SW 1271 (cell line): ENCODE results near the gene CA4.
"Not testable (repeated sequence)": the region's sequence is repeated elsewhere in the genome, so short reads cannot be mapped to it uniquely, and the experiment has no call there.

ENCODE experiments used
- DNase-seq, 2 experiments: peaks; one replicate each; lab custom pipeline; 2025; lab: John Stamatoyannopoulos, UW

Gene CA4

DNA sequence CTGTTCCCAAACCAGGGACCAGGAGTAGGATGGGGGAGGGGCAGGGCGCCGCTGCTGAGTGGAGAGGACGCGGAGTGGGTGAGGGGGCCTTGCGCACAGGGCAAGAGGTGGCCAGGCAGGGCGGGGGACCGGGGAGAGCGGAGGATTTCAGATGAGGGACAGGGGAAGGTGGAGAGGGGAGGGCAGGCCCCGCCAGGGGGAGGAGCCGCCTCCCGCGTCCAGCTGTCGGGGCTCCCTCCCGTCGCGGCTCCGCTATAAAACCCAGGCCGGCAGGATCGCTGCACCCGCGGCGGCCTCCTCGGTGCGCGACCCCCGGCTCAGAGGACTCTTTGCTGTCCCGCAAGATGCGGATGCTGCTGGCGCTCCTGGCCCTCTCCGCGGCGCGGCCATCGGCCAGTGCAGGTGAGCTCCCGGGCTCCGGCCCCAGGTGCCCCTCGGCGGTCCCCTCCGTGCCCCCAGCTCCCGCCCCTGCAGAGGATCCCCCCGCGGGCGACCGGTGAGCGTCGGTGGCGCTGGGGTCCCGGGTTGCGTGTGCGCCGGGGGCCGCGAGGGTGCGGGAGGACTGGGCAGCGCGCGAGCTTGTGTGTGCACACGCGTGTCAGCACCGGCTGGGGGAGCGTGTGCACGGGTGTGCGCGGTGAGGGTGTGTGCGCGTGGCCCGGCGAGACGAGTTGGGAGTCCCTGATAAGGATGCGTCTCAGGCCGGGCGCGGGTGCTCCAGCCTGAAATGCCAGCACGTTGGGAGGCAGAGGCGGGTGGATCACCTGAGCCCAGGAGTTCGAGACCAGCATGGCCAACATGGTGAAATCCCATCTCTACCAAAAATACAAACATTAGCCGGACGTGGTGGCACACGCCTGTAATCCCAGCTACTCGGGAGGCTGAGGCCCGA is at the start of gene CA4:
Gene CA4 (plus strand): TSS at position 283 of the 892 bp plus-strand sequence. CDS start 62 bp downstream, at position 345.
- DNase-seq = no peak

DNA sequence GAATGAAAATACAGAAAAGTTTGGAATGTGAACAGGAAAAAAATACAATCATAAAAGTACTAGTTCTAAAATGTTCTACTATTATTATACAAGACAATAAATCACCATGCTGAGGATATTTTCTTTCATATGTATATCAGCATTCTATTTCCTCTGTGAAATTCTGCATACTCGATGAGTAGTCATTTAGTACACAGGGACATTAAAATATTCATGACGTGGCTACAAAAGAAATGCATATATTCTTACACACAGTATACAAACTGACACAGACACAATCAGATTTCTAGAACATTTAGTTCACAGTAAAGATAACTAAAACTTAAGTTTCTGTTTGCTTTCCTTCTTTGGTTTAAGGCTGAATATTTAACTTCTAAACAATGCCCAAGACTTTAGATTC is 49.2 kb upstream of the CA4 start:
- not testable (repeated sequence) for DNase-seq

DNA sequence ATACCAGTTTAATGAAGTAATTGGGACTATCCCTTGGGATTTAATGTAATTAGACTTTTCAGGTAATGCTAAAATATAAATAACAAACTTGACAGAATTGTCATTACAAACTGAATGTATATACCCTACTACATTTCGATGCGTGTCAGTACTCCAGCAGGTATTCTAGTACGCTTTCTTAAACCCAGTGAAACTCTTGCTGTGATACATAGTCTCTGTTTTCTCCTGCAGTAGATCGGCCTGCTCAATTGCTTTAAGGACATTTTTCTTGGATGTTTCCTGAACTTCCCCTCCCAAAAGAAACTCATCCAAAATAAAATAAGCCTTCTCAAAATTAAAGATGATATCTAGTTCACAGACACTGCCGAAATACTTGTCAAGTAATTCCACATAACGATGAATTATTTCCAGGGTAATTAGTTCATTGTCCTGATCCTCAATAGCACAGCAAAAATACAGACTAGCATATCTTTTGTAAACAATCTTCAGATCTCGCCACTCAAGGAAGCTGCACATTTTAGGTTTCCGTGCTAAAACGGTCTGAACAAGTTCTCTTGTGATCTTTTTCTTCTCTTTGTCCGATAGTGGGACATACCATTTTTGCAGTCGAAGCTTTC is 47.6 kb upstream of the CA4 start:
- DNase-seq = not testable (repeated sequence)

DNA sequence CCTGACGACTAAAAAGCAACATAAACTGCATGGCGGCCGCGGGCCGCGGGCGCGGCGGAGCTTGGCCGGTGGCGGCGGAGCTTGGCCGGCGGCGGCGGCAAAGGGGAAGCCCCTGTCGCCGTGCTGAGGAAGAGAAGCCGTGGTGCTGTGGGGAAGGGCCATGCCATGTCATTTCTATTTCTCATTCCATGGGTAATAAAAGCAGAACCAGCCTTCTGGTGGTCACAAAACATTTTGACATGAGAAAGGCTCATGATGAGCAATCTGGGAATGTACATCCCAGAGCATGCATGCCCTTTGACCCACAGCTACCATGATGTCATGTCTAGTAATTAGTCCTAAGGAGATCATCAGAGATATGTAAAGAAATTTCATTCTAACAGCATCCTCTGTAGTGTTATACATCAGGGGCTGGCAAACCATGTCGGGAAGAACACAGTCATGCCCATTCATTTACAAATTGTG is 47.1 kb upstream of the CA4 start:
- DNase-seq = no peak

DNA sequence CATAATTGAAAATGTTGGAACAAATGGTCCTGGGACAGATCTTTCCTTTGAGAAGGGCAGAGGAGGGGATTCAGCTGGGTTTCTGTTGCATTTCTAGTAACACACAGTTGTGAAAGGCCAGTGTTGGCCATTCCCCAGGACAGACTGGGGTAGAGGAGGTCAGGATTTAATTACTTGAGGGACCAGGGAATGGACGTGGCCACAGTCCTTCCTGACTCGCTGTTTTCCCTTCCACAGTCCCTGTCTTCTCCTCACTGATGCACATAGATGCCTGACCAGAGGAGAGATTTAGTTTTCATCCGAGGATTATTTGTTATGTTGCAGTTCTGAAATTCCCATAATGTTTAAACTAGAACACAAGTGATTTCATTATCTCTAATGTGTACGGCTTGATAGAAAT is 45.8 kb upstream of the CA4 start:
- DNase-seq = no peak

DNA sequence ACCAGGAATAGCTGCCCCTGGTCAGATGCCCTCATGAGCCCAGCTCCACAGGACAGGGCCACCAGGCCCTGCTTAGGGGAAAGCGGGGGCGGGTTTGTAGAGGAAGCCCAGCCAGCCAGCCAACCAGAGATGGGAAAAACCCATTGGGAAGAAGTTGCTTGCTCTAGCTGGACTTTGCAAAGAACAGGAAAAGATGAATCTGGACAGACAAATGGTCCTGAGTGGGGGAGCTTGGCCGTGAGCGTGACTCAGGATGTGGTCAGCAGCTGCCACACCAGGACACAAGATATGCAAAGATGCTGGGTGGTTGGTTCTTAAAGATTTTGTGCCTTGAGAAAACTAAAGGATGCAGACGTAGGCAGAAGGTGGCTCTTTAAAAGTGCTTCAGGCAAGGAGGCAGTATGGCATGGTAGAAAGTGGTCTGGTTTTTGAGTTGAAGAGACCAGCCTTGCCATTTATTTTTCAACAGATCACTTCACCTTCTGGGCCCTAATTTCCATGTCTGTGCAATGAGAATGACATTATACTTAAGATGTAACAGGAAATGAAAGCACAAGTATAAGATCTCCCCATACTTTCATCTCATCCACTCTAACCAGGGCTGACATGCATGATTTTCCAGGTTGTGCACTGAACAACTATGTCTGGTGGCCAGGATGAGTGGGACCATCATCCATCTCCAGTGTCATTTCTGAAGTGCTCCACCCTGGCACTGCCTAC is 43.3 kb upstream of the CA4 start:
- no peak for DNase-seq

DNA sequence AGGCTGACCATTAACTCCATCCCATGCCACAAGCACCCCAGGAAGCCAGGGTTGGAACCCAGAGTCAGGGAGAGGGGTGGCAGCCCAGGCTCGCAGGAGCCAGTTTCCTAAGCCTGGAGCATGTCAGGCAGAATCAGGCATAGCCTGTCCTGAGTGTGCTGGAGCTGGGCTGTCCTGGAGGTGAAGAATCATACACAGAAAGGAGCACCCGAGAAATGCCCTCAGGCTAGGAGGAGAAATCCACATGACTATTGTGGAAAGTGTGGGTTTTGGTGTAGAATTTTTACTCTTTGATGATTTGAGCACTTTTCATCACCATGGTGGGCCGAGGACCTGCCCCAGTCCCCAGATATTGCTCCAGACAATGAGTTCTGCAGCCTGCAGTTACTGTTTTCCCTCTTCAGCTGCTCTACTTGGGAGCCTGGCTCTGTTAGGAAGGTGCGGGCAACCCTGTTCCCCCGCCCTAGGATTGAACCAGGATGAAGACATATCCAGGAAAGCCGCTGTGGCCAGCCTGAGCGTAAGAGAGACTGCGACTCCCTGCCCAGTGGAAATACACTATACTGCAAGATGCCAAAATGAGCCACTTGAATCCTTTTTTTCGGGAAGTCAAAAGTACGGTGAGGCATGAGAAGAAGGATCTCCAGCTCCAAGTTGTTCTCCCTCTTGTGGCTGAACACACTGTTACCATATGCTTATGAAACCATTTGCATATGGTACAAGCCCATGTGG is 42.1 kb upstream of the CA4 start:
- DNase-seq = no peak

DNA sequence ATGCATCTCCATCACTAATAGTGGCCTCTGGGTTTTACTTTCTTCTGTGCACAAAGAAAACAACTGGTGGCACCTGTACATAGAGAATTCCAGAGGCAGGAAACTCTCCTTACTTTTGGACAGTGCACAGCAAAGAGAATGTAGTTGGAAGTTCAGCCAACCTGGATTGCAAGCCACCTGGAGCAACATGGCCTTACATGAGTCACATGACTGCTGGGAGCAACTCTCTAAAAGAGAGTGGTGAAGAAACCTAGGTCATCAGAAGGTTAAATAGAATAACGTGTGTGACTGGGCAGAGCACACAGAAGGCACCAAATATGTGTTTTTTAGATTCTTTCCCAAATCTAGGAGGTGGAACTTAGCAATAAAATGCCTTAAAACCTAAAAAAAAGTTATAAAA is 41.5 kb upstream of the CA4 start:
- DNase-seq = not testable (repeated sequence)

DNA sequence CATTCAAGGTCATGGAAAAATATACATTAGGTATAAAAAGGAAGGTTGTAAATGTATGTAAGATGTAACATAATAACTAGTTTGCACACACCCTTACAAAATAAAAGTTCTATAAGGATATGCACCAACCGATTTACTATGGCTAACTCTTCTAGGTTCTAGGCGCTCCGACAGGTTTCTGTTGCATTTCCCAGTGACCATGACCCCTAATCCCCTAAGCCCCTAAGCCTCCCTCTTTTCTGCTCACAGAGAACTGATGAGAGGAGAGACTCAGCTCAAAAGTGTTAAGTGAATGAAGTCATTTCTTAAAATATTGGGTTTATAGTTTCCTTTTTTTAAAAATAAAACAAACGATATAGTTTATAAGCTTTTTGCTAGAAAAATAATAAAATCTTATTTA is 41.1 kb upstream of the CA4 start:
- DNase-seq = no peak

DNA sequence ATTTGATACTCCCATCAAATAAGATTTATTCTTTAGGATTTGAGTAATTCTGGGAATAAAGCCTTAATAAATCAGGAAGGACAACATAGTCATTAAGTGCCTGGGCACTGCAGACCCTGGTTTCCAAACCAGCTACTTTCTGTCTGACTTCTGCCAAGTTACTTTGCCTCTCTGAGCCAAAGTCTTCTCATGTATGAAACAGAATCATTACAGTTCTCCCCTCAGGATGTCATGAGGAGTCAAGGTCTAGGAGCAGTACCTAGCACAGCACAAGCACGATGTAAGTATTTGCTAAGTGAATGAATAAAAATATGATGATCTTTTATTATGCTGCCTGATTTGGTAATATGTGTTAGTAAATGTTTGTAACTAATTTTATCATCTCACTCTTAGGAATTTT is 40.6 kb upstream of the CA4 start:
- DNase-seq = no peak

DNA sequence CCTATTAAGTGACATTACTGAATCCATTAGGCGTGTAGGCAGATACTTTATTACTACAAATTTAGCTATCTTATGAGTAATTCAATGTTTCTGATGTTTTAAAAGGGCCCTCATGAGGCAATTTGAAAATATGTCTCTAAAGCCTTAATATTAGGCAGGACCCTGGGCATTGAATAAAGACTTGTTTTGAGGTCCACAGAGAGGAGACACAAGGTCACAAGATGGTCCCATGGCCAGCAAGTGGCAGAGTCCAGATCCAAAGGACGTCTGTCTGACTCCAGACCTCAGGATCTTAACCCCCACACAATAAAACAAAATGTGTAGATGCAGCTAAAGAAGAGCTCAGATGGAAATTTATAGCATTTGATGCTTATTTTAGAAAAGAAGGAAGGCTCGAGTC is 39.2 kb upstream of the CA4 start:
- no peak for DNase-seq

DNA sequence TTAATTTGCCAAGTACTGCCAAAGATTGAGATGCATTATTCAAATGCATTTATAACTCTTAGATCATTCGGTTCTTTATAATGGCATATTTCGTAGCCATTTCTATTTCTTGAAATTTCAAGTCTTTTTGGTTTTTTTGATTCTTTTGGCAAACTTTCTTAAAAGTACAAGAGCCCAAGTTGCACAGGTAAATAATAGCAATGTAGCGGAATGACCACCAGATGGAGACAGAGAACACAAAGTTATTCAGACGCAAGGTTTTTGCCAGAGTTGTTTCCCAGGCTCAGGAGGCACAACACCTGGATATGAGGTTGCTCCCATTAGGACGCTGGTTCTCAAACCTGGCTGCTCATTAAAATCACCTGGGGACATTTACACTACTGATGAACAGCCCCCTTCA is 38.1 kb upstream of the CA4 start:
- DNase-seq = not testable (repeated sequence)

DNA sequence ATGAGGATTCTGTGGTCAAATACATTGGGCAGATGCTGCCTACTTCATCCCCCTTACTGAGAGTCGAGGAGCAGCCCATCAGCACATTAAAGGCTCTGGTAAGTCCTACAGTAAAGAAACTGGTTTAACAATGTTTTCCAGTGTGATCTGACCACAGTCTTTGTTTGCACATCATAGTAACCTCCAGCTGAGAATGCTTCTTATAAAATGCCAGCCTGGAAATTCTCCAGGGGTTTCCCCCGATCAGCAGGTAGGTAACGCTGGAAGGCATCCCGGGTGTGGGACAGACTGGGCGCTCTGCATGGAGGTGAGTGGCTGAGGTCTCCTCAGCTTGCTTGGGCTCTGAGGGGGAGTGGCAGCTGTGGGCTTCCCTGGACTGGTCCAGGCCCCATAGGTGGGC is 34.4 kb upstream of the CA4 start:
- DNase-seq = not testable (repeated sequence)

DNA sequence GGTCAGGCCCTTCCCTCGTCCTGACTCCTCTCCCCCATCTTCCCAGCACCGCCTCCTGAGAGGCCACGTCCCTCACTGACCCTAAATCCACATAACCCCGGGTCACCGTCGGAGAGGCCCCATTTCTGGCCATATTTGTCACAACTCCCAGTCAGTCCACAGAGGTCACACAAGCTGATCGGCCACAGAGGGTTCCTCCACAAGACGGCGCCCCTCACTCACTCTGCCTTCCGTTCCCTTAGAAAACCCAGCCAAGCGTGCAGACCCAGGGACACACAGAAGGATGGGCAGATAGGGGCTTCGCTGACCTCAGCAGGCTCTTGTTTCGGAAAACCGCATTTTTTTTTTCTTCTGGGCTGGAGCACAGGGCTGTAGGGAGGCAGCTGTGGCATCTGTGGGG is 33.6 kb upstream of the CA4 start:
- not testable (repeated sequence) for DNase-seq

DNA sequence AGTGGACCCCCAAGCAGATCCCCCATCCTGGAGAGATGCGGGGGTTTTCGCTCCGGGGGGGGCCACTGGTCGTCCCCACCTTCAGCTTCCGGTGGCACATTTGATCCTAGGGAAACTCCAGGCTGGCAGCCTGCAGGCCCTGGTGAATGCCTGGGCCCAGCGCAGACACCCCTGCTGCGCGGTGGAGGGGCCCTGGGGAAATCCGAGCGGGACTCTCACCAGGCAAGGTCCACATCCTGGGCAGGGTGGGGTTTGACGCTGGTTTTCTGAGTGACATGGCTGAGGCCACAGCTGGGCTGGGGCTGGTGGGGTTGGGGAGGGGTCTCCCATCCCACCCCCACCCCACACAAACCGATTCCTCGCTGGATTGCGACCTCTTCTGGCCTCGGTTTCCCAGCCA is 30.6 kb upstream of the CA4 start:
- not testable (repeated sequence) for DNase-seq

DNA sequence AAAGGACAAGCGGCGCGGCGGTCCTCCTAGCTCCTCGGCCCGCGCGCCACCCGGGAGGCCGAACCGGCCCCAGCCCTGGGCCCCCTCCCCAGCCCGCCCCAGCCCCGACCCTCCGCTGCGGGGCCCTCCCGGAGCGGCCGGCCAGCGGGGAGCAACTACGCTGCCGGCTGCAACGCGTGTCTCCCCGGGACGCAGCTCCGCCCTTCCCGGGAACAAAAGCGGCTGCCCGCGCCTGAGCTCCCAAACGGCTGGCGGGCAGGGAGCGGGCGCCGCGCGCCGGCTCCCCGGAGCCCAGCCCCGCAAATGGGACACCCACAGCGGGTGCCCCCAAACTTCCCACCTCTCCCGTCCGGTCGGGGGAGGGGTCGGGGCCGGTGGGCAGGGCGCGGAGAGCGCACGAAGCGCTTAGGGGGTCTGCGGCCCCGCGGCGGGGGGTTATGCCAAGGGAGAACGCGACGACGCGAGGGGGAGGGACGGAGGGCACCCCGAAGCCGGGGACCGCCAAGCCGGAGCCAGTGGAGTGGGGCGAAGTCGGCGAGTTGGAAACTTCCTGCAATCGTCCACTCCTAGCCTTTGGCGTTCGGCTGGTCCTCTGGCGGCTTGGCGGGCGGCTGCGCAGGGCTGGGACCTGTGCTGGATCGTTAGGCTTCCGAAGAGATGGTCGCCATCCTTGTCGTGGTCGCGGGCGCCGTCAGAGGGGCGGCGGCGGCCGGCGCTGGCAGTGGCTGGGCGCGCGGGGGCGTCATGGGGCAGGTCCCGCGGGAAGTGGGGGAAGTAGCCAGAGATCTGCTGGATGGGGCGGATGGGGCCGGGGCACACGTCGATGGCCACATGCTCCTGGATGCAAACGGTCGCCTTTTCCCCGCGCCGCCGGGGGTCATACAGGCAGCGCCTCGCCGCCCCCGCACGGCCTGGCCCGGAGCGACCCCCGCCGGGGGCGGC is 29.7 kb upstream of the CA4 start:
- DNase-seq = not testable (repeated sequence)

DNA sequence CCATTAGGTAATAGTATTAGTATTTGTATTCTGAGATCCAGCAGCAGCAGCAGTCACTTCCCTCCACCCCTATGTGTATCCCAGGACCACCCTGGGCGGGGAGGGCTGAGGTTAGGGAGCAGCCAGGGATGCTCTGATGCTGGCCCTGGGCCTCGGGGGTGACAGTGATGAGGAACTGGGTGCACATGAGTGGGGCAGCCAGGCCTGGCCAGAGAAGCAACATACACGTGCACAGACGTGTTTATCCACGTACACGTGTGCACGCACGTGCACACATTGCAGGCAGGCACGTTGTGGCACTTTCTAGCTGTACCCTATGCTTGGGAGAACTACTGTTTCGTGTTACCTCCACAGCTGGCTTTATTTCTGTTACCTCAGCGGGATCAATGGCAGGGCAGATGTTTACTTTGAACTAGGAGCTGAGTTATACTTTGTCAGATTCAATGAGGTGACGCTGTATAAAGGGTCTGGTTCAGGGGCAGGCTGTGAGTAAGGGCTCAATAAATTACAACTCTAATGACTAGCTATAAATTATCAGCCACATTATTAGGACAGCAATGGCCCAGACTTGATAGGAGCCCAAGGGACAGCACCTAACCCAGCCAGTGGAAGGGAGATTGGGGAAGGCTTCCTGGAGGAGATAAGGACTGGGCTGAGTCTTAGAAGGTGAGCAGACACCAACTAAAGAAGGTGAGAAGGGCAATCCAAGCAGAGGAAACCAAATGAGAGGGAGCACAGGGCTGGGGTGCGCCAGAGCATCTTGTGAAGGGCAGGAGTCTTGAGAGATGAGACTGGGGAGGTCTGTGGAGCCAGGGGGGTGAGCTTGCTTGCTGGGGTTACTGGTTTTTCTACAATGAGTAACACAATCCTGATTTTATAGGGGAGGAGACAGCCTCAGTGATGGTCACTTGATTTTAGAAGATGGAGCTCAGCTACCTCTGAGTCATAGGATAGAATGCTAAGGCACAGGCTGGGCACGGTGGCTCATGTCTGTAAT is 22.4 kb upstream of the CA4 start:
- DNase-seq = no peak

DNA sequence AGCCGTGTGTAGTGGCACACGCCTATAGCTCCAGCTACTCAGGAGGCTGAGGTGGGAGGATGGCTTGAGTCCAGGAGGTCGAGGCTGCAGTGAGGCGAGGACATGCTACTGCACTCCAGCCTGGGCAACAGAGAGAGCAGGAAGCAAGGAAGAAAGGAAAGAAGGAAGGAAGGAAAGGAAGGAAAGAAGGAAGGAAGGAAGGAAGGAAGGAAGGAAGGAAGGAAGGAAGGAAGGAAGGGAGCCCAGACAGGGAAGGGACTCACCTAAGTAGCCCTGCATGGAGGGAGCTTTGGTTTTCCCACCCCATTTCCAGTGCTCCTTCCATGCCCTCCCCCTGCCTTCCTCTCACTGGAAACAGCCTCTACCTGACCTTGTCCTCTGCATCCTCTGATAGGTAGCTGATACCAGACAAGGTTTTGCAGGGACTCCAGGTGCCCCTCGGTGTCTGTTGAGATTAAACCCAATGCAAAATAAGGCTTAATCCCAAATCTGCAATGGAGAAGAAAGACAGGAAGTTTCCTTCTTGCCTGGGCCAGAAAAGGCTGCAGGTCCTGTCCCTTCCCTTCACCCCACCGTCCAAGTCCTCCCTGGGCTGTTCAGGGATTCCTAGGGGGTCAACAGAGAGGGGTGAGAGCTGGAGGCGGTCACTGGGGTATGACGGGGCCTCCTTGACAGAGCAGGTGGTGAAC is 21.5 kb upstream of the CA4 start:
- DNase-seq = no peak

DNA sequence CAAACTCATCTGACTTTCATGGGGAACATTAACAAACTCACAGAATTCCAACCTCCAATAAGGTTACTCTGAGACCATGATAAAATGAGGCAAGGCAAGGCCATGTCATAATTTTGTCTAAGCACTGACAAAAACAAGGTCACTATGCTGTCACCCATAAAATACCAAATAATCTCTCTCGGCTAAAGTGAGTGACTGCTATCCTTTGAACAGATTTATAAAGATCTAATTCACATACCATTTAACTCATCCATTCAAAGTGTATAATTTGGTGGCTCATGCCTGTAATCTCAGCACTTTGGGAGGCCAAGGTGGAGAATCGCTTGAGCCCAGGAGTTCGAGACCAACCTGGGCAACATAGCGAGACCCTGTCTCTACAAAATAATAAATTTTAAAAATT is 20.6 kb upstream of the CA4 start:
- no peak for DNase-seq
